Fibroblast of peridontal ligament (primary cell): ENCODE measurements around the gene NFATC2.

ENCODE experiments used
- DNase-seq: peaks from one replicate; pipeline ENCODE4 v3.0.0-alpha.2; 2010; ENCODE audit errors: extremely low read depth

NFATC2 gene

GRCh38 chr20:51516855-51517254, 25.7 kb downstream of the NFATC2 start:
- DNase-seq = no peak

GRCh38 chr20:51514836-51515235, 27.7 kb downstream of the NFATC2 start:
- no peak for DNase-seq

GRCh38 chr20:51514249-51514648, 28.3 kb downstream of the NFATC2 start:
- no peak for DNase-seq

GRCh38 chr20:51513545-51513944, 29.0 kb downstream of the NFATC2 start:
- no peak for DNase-seq

- no peak for DNase-seq
Measured at GRCh38 chr20:51512645-51513044, 29.9 kb downstream of the NFATC2 start.

GRCh38 chr20:51511861-51512619, 30.5 kb downstream of the NFATC2 start:
- no peak for DNase-seq

- peak; percentile 79 for DNase-seq
Measured at GRCh38 chr20:51510936-51511605, 31.4 kb downstream of the NFATC2 start.

- no peak for DNase-seq
Measured at GRCh38 chr20:51510169-51510568, 32.4 kb downstream of the NFATC2 start.

GRCh38 chr20:51509208-51509607, 33.3 kb downstream of the NFATC2 start:
- no peak for DNase-seq

- no peak for DNase-seq
Measured at GRCh38 chr20:51508780-51509179, 33.7 kb downstream of the NFATC2 start.

- DNase-seq = no peak
Measured at GRCh38 chr20:51508158-51508557, 34.4 kb downstream of the NFATC2 start.

GRCh38 chr20:51507216-51508036, 35.1 kb downstream of the NFATC2 start:
- peak; percentile 41 for DNase-seq

GRCh38 chr20:51506527-51507215, 35.8 kb downstream of the NFATC2 start:
- no peak for DNase-seq

- DNase-seq = no peak
Measured at GRCh38 chr20:51505566-51505965, 37.0 kb downstream of the NFATC2 start.

GRCh38 chr20:51503376-51503775, 39.1 kb downstream of the NFATC2 start:
- DNase-seq = no peak

- no peak for DNase-seq
Measured at GRCh38 chr20:51500936-51501335, 41.6 kb downstream of the NFATC2 start.

GRCh38 chr20:51500311-51500710, 42.2 kb downstream of the NFATC2 start:
- DNase-seq = no peak

GRCh38 chr20:51498765-51499540, 43.6 kb downstream of the NFATC2 start:
- DNase-seq = no peak

GRCh38 chr20:51497542-51498467, 44.7 kb downstream of the NFATC2 start:
- peak; percentile 43 for DNase-seq

- no peak for DNase-seq
Measured at GRCh38 chr20:51496964-51497363, 45.6 kb downstream of the NFATC2 start.
